ENCODE results near the gene PSKH1. TPM values are rescaled to one million over a fixed set of nuclear protein-coding genes. Genes with fewer than 3 reads are reported as not detected.

Gene PSKH1
- total RNA-seq, 1 donor from 2014 or later: 45.0 TPM

DNA sequence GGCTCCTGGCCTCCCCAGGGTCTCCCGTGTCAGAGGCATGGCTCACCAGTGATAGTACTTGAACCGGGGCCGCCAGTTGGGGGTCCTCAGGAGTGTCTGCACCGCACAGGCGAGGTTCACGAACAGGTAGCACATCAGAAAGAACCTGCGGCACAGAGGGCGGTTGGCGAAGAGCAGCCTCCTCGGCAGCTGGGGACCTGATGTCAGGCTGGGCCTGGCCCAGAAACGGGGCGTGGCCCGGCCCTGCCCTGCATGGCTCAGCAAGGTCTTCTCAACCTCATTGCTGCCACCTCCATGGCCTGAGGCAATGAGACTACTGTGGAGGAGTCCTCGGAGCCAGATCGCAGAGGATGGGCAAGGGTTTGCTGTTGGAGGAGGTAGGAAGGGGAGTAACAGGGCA, 55.0 kb downstream of the PSKH1 start:
- no peaks in the 10 kb centered on the region for H3K27me3 Mint-ChIP-seq
- TF ChIP-seq, protein P1, sequence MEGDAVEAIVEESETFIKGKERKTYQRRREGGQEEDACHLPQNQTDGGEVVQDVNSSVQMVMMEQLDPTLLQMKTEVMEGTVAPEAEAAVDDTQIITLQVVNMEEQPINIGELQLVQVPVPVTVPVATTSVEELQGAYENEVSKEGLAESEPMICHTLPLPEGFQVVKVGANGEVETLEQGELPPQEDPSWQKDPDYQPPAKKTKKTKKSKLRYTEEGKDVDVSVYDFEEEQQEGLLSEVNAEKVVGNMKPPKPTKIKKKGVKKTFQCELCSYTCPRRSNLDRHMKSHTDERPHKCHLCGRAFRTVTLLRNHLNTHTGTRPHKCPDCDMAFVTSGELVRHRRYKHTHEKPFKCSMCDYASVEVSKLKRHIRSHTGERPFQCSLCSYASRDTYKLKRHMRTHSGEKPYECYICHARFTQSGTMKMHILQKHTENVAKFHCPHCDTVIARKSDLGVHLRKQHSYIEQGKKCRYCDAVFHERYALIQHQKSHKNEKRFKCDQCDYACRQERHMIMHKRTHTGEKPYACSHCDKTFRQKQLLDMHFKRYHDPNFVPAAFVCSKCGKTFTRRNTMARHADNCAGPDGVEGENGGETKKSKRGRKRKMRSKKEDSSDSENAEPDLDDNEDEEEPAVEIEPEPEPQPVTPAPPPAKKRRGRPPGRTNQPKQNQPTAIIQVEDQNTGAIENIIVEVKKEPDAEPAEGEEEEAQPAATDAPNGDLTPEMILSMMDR (IDR thresholded peaks at IDR 0.05; ENCODE audit: unreplicated experiment): no peak
- H3K9me3 Mint-ChIP-seq (ENCODE audit: low read depth): no peaks in the 10 kb centered on the region
- H3K27ac Mint-ChIP-seq: peak overlapping the region; percentile 36
- peaks cover 8% of the 10 kb centered on the region for H3K36me3 Mint-ChIP-seq (ENCODE audit: insufficient read depth)
- H3K4me1 Mint-ChIP-seq (ENCODE audit: low read depth): peaks cover 4% of the 10 kb centered on the region
- DNase-seq (ENCODE audit: low spot score, unreplicated experiment): no peak
- H3K4me3 Mint-ChIP-seq (ENCODE audit: low read depth): no peak overlapping the region

DNA sequence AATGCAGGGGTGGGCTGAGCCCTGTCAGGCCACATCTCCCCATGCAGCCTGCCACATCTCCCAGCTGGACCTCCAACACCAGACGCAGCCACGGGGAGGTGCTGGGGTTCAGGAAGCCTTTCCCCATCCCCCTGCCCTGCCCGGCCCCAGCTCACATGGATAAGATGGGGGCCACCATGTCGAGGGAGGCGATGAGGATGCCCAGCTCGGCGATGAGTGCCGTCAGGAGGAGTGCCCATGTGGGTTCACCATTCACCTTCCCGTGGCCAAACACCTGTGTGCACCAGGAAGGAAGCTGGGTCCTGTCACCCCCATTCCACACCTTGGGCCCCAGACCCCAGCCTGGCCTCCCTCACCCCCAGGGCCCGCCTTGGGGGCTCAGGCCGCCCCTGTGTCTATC, 56.6 kb downstream of the PSKH1 start:
- TF ChIP-seq, protein P1 (IDR thresholded peaks at IDR 0.05; ENCODE audit: unreplicated experiment): no peak
- no peaks in the 10 kb centered on the region for H3K27me3 Mint-ChIP-seq
- peaks cover 8% of the 10 kb centered on the region for H3K36me3 Mint-ChIP-seq (ENCODE audit: insufficient read depth)
- H3K4me3 Mint-ChIP-seq (ENCODE audit: low read depth): no peak overlapping the region
- DNase-seq (ENCODE audit: low spot score, unreplicated experiment): no peak
- no peak overlapping the region for H3K27ac Mint-ChIP-seq
- H3K4me1 Mint-ChIP-seq (ENCODE audit: low read depth): no peaks in the 10 kb centered on the region
- H3K9me3 Mint-ChIP-seq (ENCODE audit: low read depth): no peaks in the 10 kb centered on the region

DNA sequence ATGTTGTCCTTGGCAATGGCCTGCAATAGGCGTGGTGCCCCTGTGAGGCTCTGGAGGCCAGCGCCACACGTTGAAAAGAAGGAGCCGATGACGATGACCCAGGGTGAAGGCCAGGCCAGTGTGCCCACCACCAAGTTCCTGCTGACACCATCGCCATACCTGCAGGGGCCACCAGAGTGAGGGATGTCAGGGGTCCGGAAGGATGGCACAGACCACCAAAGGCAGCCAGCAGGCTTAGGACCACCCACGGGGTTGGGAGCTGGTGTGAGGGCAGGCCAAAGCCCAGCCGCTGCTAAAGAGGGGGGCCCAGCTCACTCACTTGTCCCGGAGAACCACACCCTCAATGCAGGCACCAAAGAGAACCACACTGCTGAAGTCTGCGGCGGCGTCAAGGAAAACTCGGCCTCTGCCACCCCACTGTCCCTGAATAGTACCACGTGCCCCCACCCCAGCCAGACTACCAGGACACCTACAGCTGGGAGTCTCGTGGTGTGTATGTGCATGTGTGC, 57.3 kb downstream of the PSKH1 start:
- no peaks in the 10 kb centered on the region for H3K4me1 Mint-ChIP-seq (ENCODE audit: low read depth)
- peaks cover 8% of the 10 kb centered on the region for H3K36me3 Mint-ChIP-seq (ENCODE audit: insufficient read depth)
- TF ChIP-seq, protein P1 (IDR thresholded peaks at IDR 0.05; ENCODE audit: unreplicated experiment): no peak
- no peak overlapping the region for H3K27ac Mint-ChIP-seq
- DNase-seq (ENCODE audit: low spot score, unreplicated experiment): no peak
- H3K9me3 Mint-ChIP-seq (ENCODE audit: low read depth): no peaks in the 10 kb centered on the region
- no peaks in the 10 kb centered on the region for H3K27me3 Mint-ChIP-seq
- no peak overlapping the region for H3K4me3 Mint-ChIP-seq (ENCODE audit: low read depth)

DNA sequence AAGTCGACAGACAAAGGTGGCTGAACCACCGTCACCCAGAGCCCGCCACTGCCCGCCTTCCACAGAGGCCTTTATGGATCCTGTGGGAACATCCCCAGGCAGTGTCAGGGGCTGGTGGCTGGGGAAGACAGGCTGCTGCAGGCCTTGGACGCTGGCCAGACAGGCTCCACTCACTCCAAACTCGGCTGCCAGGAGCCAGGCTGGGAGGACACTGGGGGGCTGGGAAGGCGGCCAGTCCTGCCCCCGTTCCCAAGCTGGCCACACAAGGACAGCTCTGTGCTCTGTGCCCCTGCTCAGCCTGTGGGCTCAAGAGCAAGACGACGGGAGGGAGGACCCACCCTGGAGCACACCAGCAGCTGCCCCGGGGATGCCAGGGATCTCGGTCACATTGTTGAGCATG, 58.4 kb downstream of the PSKH1 start:
- TF ChIP-seq, protein P1 (IDR thresholded peaks at IDR 0.05; ENCODE audit: unreplicated experiment): no peak
- no peaks in the 10 kb centered on the region for H3K4me1 Mint-ChIP-seq (ENCODE audit: low read depth)
- H3K36me3 Mint-ChIP-seq (ENCODE audit: insufficient read depth): peaks cover 8% of the 10 kb centered on the region
- DNase-seq (ENCODE audit: low spot score, unreplicated experiment): no peak
- H3K9me3 Mint-ChIP-seq (ENCODE audit: low read depth): no peaks in the 10 kb centered on the region
- no peak overlapping the region for H3K27ac Mint-ChIP-seq
- no peak overlapping the region for H3K4me3 Mint-ChIP-seq (ENCODE audit: low read depth)
- no peaks in the 10 kb centered on the region for H3K27me3 Mint-ChIP-seq

DNA sequence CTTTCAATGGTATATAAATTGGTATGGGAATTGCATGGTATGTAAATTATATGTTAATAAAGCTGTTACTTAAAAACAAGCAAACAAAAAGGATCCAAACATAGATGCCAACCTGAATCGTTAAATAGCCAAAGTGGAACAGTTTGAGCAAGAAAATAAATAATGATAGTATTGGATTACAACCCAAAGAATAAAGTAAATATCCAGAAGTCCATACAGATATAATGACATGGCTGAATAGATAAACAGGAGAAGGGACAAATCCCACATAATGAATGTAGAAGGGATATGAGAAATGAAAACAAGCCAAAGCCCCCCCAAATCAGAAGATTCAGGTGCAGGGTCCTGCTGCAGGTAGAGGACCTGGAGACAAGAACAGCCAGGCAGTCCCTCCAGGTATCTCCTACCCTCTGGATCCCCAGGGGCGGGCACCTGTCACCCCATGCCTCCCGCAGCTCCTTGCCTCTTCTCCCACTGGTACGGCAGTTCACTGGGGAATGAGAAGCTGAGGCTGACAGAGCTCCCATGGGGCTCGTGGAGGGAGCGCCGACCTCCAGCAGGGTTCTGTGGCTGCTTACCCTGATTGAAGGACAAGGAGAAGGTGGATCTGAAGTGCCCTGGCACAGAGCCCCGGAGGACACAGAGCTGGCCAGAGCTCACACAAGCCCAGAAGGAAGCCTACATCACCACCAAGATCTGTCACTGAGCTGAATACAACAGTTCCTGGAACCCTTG, 60.8 kb downstream of the PSKH1 start:
- no peaks in the 10 kb centered on the region for H3K27me3 Mint-ChIP-seq
- H3K4me3 Mint-ChIP-seq (ENCODE audit: low read depth): no peak overlapping the region
- DNase-seq (ENCODE audit: low spot score, unreplicated experiment): no peak
- TF ChIP-seq, protein P1 (IDR thresholded peaks at IDR 0.05; ENCODE audit: unreplicated experiment): no peak
- H3K4me1 Mint-ChIP-seq (ENCODE audit: low read depth): no peaks in the 10 kb centered on the region
- no peak overlapping the region for H3K27ac Mint-ChIP-seq
- H3K36me3 Mint-ChIP-seq (ENCODE audit: insufficient read depth): peaks cover 10% of the 10 kb centered on the region
- no peaks in the 10 kb centered on the region for H3K9me3 Mint-ChIP-seq (ENCODE audit: low read depth)
